GM23248 (cell line): ENCODE data around the gene PIP4K2A. TPM values are rescaled to one million over a fixed set of nuclear protein-coding genes. Genes with fewer than 3 reads are reported as not detected.

Experiments used
- DNase-seq: peaks from one replicate; pipeline ENCODE4 v3.0.0-alpha.2; 2015
- H2AFZ ChIP-seq: fragments of 200-600 bp; sonication (generic); 2 replicates; pipeline ENCODE4 v1.6.1; 2016; ENCODE audit warnings: antibody characterized with exemption
- H3F3A ChIP-seq: fragments of 200-600 bp; sonication (generic); 2 replicates; pipeline ENCODE4 v1.6.1; 2016; ENCODE audit warnings: mild to moderate bottlenecking, antibody characterized with exemption, mixed run types; ENCODE audit not compliant: insufficient read depth
- H3K27ac ChIP-seq: fragments of 200-600 bp; sonication (generic); 2 replicates; pipeline ENCODE4 v1.5.1; 2016; ENCODE audit warnings: mild to moderate bottlenecking
- H3K27me3 ChIP-seq: fragments of 200-600 bp; sonication (generic); replicated peaks from 2 replicates; pipeline ENCODE4 v1.6.1; 2016; ENCODE audit warnings: mild to moderate bottlenecking; ENCODE audit not compliant: insufficient read depth
- H3K36me3 ChIP-seq: fragments of 200-600 bp; sonication (generic); 2 replicates; pipeline ENCODE4 v1.6.1; 2016; ENCODE audit warnings: low read depth, mild to moderate bottlenecking
- H3K4me1 ChIP-seq: fragments of 200-600 bp; sonication (generic); 2 replicates; pipeline ENCODE4 v1.6.1; 2016; ENCODE audit warnings: mild to moderate bottlenecking; ENCODE audit not compliant: insufficient read depth
- H3K4me2 ChIP-seq: fragments of 200-600 bp; sonication (generic); one replicate; pipeline ENCODE4 v1.6.1; 2016; ENCODE audit warnings: mild to moderate bottlenecking; ENCODE audit not compliant: unreplicated experiment
- H3K4me3 ChIP-seq: fragments of 200-600 bp; sonication (generic); 2 replicates; pipeline ENCODE4 v1.5.1; 2016; ENCODE audit warnings: mild to moderate bottlenecking
- H3K79me2 ChIP-seq: fragments of 200-600 bp; sonication (generic); 2 replicates; pipeline ENCODE4 v1.6.1; 2016; ENCODE audit warnings: mild to moderate bottlenecking; ENCODE audit not compliant: insufficient read depth
- H3K9ac ChIP-seq: fragments of 200-600 bp; sonication (generic); 2 replicates; pipeline ENCODE4 v1.6.1; 2016; ENCODE audit warnings: mild to moderate bottlenecking
- H3K9me2 ChIP-seq: fragments of 200-600 bp; sonication (generic); 2 replicates; pipeline ENCODE4 v1.6.1; 2016; ENCODE audit warnings: mixed run types, mild to moderate bottlenecking, moderate library complexity; ENCODE audit not compliant: insufficient read depth
- H3K9me3 ChIP-seq: fragments of 200-600 bp; sonication (generic); one replicate; pipeline ENCODE4 v1.6.1; 2017; ENCODE audit warnings: low read depth
- H4K20me1 ChIP-seq: fragments of 200-600 bp; sonication (generic); 2 replicates; pipeline ENCODE4 v1.6.0; 2016; ENCODE audit not compliant: insufficient read depth
- EZH2 ChIP-seq: fragments of 200-600 bp; sonication (generic); IDR thresholded peaks from 2 replicates; pipeline ENCODE4 v1.6.1; 2018; ENCODE audit warnings: antibody characterized with exemption, mild to moderate bottlenecking; ENCODE audit not compliant: insufficient read depth, poor library complexity, severe bottlenecking
- EZH2phosphoT487 ChIP-seq: fragments of 200-600 bp; sonication (generic); IDR thresholded peaks from 2 replicates; pipeline ENCODE4 v1.6.1; 2018; ENCODE audit warnings: antibody characterized with exemption, moderate library complexity, mild to moderate bottlenecking, low read depth; ENCODE audit not compliant: insufficient read depth
- WGBS, 2 experiments: methylation state at CpG; one replicate each; pipeline ENCODE4 v1.1.6; 2015 to 2017; ENCODE audit warnings: low lambda C conversion rate in 2 of 2, low coverage in 1 of 2; ENCODE audit errors: missing lambda C conversion rate in 2 of 2; 5-methylcytosine and 5-hydroxymethylcytosine counted together
- in situ Hi-C: fragments of 300-500 bp; cut with MboI; formaldehyde crosslinking; loops from 2 replicates; pipeline ENCODE4 v1.15.0; 2020
- polyA plus RNA-seq: library from polyadenylated mRNA; unstranded; fragments of >200 nt; fragmentation: Nextera tagmentation; extraction: Ambion mirVana; gene quantifications from 2 replicates; pipeline ENCODE4 v1.2.1, GENCODE V29; 2016
- total RNA-seq: library from RNA; depleted of rRNA; stranded (reverse); fragments of >200 nt; shearing (Covaris generic); gene quantifications from 2 replicates; pipeline ENCODE4 v1.2.3, GENCODE V29; 2014

The PIP4K2A gene
- total and polyA plus RNA-seq, 2 experiments from 2014 or later = 19.8 to 26.9 TPM

GRCh38 chr10:22690614-22691431 is 23.6 kb downstream of the PIP4K2A start:
- H2AFZ ChIP-seq = no peak overlapping the region
- peaks cover 98% of the 10 kb centered on the region for H3K79me2 ChIP-seq

DNA sequence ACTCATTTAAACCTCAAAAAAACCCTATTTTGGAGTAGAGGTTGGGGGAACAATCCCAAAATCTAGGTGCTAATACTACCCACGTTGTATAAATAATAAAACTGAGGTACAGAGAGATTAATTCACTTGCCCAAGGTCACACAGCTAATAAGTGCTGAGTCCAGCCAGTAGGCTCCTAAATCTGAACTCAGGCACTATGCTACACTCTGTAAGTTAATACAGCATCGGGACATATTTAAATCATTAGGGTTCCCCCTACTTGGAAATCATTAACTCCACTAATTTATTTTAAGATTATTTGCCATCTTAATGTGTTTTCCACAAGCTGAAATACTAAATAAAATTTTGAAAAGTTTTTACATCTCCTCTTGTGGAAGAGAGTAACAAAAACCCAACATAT is 24.2 kb downstream of the PIP4K2A start:
- Histone ChIP-seq H3K27ac (no peak overlapping the region), H3K9ac (no peak overlapping the region), H3K27me3 (no peaks in the 10 kb centered on the region), H2AFZ (no peak overlapping the region), H3K79me2 (peaks cover 98% of the 10 kb centered on the region), H3K4me2 (no peak overlapping the region), H3F3A (peaks cover 21% of the 10 kb centered on the region), H3K9me3 (no peaks in the 10 kb centered on the region), H4K20me1 (peaks cover 5% of the 10 kb centered on the region; the same call in 1 of the 2 replicates), H3K9me2 (no peaks in the 10 kb centered on the region), H3K4me1 (peaks cover 25% of the 10 kb centered on the region), H3K36me3 (no peaks in the 10 kb centered on the region), H3K4me3 (no peak overlapping the region)
- no peak for DNase-seq
- WGBS, 2 experiments = 78 to 81% methylated on average over 2 of the region's 2 CpGs
- in situ Hi-C loops = no loop called here
- TF ChIP-seq EZH2phosphoT487 (no peak), EZH2 (no peak)

More at GRCh38 chr10:22690614-22691431, 23.6 kb downstream of the PIP4K2A start:
- H3K9me3 ChIP-seq = no peaks in the 10 kb centered on the region
- no peak overlapping the region for H3K4me2 ChIP-seq
- no peak overlapping the region for H3K9ac ChIP-seq
- TF ChIP-seq EZH2 (no peak), EZH2phosphoT487 (no peak)
- DNase-seq = peak; percentile 42
- H3K36me3 ChIP-seq = no peaks in the 10 kb centered on the region
- WGBS, 2 experiments = 73 to 75% methylated on average over 9 of the region's 9 CpGs
- no peak overlapping the region for H3K27ac ChIP-seq
- peaks cover 25% of the 10 kb centered on the region for H3K4me1 ChIP-seq
- peaks cover 21% of the 10 kb centered on the region for H3F3A ChIP-seq
- H4K20me1 ChIP-seq = peaks cover 5% of the 10 kb centered on the region; the same call in 1 of the 2 replicates
- H3K27me3 ChIP-seq = no peaks in the 10 kb centered on the region
- H3K4me3 ChIP-seq = no peak overlapping the region
- no peaks in the 10 kb centered on the region for H3K9me2 ChIP-seq
- in situ Hi-C loops = no loop called here

GRCh38 chr10:22686347-22686746 is 28.0 kb downstream of the PIP4K2A start:
- no peaks in the 10 kb centered on the region for H3K9me2 ChIP-seq
- H3K4me2 ChIP-seq = no peak overlapping the region
- no peak overlapping the region for H3K27ac ChIP-seq
- peaks cover 91% of the 10 kb centered on the region for H3K79me2 ChIP-seq
- no peaks in the 10 kb centered on the region for H4K20me1 ChIP-seq
- TF ChIP-seq EZH2 (no peak), EZH2phosphoT487 (no peak)
- H3F3A ChIP-seq = peaks cover 15% of the 10 kb centered on the region
- peaks cover 46% of the 10 kb centered on the region for H3K4me1 ChIP-seq
- no peaks in the 10 kb centered on the region for H3K27me3 ChIP-seq
- H3K9me3 ChIP-seq = no peaks in the 10 kb centered on the region
- DNase-seq = no peak
- in situ Hi-C loops = no loop called here
- no peaks in the 10 kb centered on the region for H3K36me3 ChIP-seq
- 62 to 70% methylated on average over 1 of the region's 1 CpG for WGBS, 2 experiments
- H2AFZ ChIP-seq = no peak overlapping the region
- H3K4me3 ChIP-seq = no peak overlapping the region
- H3K9ac ChIP-seq = no peak overlapping the region

DNA sequence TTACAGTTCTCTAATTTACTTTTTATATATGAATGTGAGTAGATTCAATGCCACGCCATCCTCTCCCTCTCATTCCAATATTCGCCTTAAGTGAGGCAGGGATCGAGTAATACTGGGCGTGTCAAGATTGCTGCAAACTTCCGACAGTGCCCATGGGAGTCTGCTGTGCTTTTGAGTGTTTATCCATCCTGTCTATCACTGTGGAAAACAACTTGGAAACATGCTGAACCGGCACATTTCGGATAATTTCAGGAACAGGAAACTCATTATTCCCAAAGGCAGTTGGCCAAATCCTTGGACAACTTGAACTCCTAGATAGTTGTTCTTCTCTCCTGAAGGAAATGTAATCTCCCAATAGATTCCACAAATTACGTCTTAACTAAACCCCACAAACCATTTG is 28.5 kb downstream of the PIP4K2A start:
- 64 to 66% methylated on average over 8 of the region's 8 CpGs for WGBS, 2 experiments
- H3K27me3 ChIP-seq = no peaks in the 10 kb centered on the region
- H3K9me2 ChIP-seq = no peaks in the 10 kb centered on the region
- peaks cover 19% of the 10 kb centered on the region for H3F3A ChIP-seq
- no peak overlapping the region for H3K9ac ChIP-seq
- TF ChIP-seq EZH2 (no peak), EZH2phosphoT487 (no peak)
- peaks cover 91% of the 10 kb centered on the region for H3K79me2 ChIP-seq
- peaks cover 50% of the 10 kb centered on the region for H3K4me1 ChIP-seq
- no peak for DNase-seq
- H3K27ac ChIP-seq = no peak overlapping the region
- H3K4me3 ChIP-seq = no peak overlapping the region
- no peaks in the 10 kb centered on the region for H3K9me3 ChIP-seq
- H2AFZ ChIP-seq = no peak overlapping the region
- no peaks in the 10 kb centered on the region for H3K36me3 ChIP-seq
- in situ Hi-C loops = no loop called here
- H4K20me1 ChIP-seq = no peaks in the 10 kb centered on the region
- H3K4me2 ChIP-seq = no peak overlapping the region
